ENCODE data around the gene ENDOG. TPM values are rescaled to one million over a fixed set of nuclear protein-coding genes. Genes with fewer than 3 reads are reported as not detected.
"Not testable (repeated sequence)": the region's sequence is repeated elsewhere in the genome, so short reads cannot be mapped to it uniquely, and the experiment has no call there.

Gene ENDOG
- total RNA-seq, 2 experiments from 2014 or later, result 24.9 to 27.7 TPM

- ChIA-PET CTCF (no interaction called here), POLR2A (no interaction called here)
Measured at GRCh38 chr9:128822407-128823042, 4.2 kb downstream of the ENDOG start.

GRCh38 chr9:128823362-128823902 is 5.1 kb downstream of the ENDOG start:
- POLR2A ChIA-PET, result no interaction called here
- CTCF ChIA-PET, result no interaction called here

- ChIA-PET POLR2A (no interaction called here), CTCF (no interaction called here)
Measured at GRCh38 chr9:128823903-128824406, 5.7 kb downstream of the ENDOG start.

GRCh38 chr9:128824911-128825310 is 6.6 kb downstream of the ENDOG start:
- CTCF ChIA-PET, result no interaction called here
- POLR2A ChIA-PET, result interaction anchor here (0.6 kb wide), 2 partner anchors 10 to 126 kb away, joined by 6 to 8 read pairs; no protein-coding TSS in a partner anchor

- ChIA-PET POLR2A (interaction anchor here (1.1 kb wide), 1 partner anchor 8 kb away, joined by 3 read pairs; the partner anchor contains the start of gene ENDOG), CTCF (no interaction called here)
Measured at GRCh38 chr9:128825923-128826700, 7.8 kb downstream of the ENDOG start.

GRCh38 chr9:128828267-128828666 is 10.0 kb downstream of the ENDOG start:
- ChIA-PET POLR2A (interaction anchor here (1.5 kb wide), 1 partner anchor 10 kb away, joined by 5 read pairs; the partner anchor contains the start of gene ENDOG), CTCF (interaction anchor here (1.5 kb wide), 1 partner anchor 10 kb away, joined by 13 read pairs; the partner anchor contains the start of gene ENDOG)

- POLR2A ChIA-PET, result interaction anchor here (0.9 to 1.5 kb wide), 3 partner anchors 10 to 144 kb away, joined by 3 to 26 read pairs (median 5); partner anchors contain the start of gene ENDOG
- CTCF ChIA-PET, result interaction anchor here (1.3 kb wide), 1 partner anchor 11 kb away, joined by 11 read pairs; the partner anchor contains the start of gene ENDOG
Measured at GRCh38 chr9:128828719-128829452, 10.6 kb downstream of the ENDOG start.

- CTCF ChIA-PET, result interaction anchor here (0.7 to 1.5 kb wide), 3 partner anchors 10 to 245 kb away, joined by 3 to 11 read pairs (median 3); partner anchors contain the start of gene ENDOG
- POLR2A ChIA-PET, result interaction anchor here (0.6 to 1.3 kb wide), 5 partner anchors 11 to 1017 kb away, joined by 3 to 26 read pairs (median 3); partner anchors contain the start of genes DOLK, ENDOG and NUP188
Measured at GRCh38 chr9:128829477-128830251, 11.4 kb downstream of the ENDOG start, which contains the start of gene SPOUT1. TSS of gene SPOUT1 (minus strand) at chr9:128829794. CDS start at chr9:128829780, 14 bp downstream.

GRCh38 chr9:128833696-128834095 is 15.4 kb downstream of the ENDOG start:
- ChIA-PET POLR2A (no interaction called here), CTCF (no interaction called here)

- ChIA-PET CTCF (no interaction called here), POLR2A (interaction anchor here (0.7 kb wide), 1 partner anchor 10 kb away, joined by 8 read pairs; no protein-coding TSS in a partner anchor)
Measured at GRCh38 chr9:128835246-128836210, 17.2 kb downstream of the ENDOG start.

- ChIA-PET CTCF (no interaction called here), POLR2A (no interaction called here)
Measured at GRCh38 chr9:128836509-128837145, 18.3 kb downstream of the ENDOG start.

- ChIA-PET POLR2A (no interaction called here), CTCF (interaction anchor here (0.6 to 1.8 kb wide), 2 partner anchors 20 to 146 kb away, joined by 5 to 6 read pairs; partner anchors contain the start of gene ENDOG)
Measured at GRCh38 chr9:128838338-128838737, 20.0 kb downstream of the ENDOG start.

GRCh38 chr9:128840524-128840923 is 22.2 kb downstream of the ENDOG start:
- CTCF ChIA-PET, result interaction anchor here (0.8 kb wide), 1 partner anchor 23 kb away, joined by 4 read pairs; the partner anchor contains the start of gene ENDOG
- POLR2A ChIA-PET, result no interaction called here

- CTCF ChIA-PET, result interaction anchor here (0.7 kb wide), 2 partner anchors 89 to 859 kb away, joined by 3 to 4 read pairs; no protein-coding TSS in a partner anchor
- POLR2A ChIA-PET, result interaction anchor here (0.9 kb wide), 1 partner anchor 12 kb away, joined by 3 read pairs; the partner anchor contains the start of gene SPOUT1
Measured at GRCh38 chr9:128841694-128842492, 23.6 kb downstream of the ENDOG start.

- CTCF ChIA-PET, result interaction anchor here (0.7 kb wide), 1 partner anchor 1375 kb away, joined by 4 read pairs; no protein-coding TSS in a partner anchor
Measured at GRCh38 chr9:128843171-128843570, 24.9 kb downstream of the ENDOG start.

More at GRCh38 chr9:128843171-128843570, 24.9 kb downstream of the ENDOG start:
- POLR2A ChIA-PET, result not testable (repeated sequence)
